ENCODE measurements around the gene CDT1.

The CDT1 gene

GRCh38 chr16:88848557-88848956 is 45.0 kb downstream of the CDT1 start:
- Histone ChIP-seq H3K4me2 (ENCODE audit: low read length) (no peak overlapping the region), H3K9ac (no peak overlapping the region), H3K4me3 (ENCODE audit: low read depth, low read length) (no peak overlapping the region), H3K9me3 (ENCODE audit: control insufficient read depth, low read length) (no peaks in the 10 kb centered on the region), H3K27me3 (ENCODE audit: control insufficient read depth, insufficient read depth, low read length) (no peaks in the 10 kb centered on the region), H3K79me2 (peaks cover 4% of the 10 kb centered on the region), H3K4me1 (no peaks in the 10 kb centered on the region), H2AFZ (no peak overlapping the region), H3K27ac (no peak overlapping the region), H3K36me3 (ENCODE audit: control insufficient read depth, insufficient read depth, low read length) (no peaks in the 10 kb centered on the region)
- TF ChIP-seq CTCF (IDR thresholded peaks at IDR 0.05), result no peak

- no peak overlapping the region for H3K4me2 ChIP-seq (ENCODE audit: low read length)
- H3K4me3 ChIP-seq (ENCODE audit: low read depth, low read length), result no peak overlapping the region
- H3K27ac ChIP-seq, result no peak overlapping the region
- H3K9ac ChIP-seq, result no peak overlapping the region
- H3K36me3 ChIP-seq (ENCODE audit: control insufficient read depth, insufficient read depth, low read length), result no peaks in the 10 kb centered on the region
- H3K79me2 ChIP-seq, result peaks cover 6% of the 10 kb centered on the region
- H3K9me3 ChIP-seq (ENCODE audit: control insufficient read depth, low read length), result no peaks in the 10 kb centered on the region
- no peaks in the 10 kb centered on the region for H3K27me3 ChIP-seq (ENCODE audit: control insufficient read depth, insufficient read depth, low read length)
- H3K4me1 ChIP-seq, result no peaks in the 10 kb centered on the region
- TF ChIP-seq CTCF (IDR thresholded peaks at IDR 0.05), result no peak
- H2AFZ ChIP-seq, result no peak overlapping the region
Observed at GRCh38 chr16:88850531-88851199, 47.1 kb downstream of the CDT1 start.

- no peaks in the 10 kb centered on the region for H3K27me3 ChIP-seq (ENCODE audit: control insufficient read depth, insufficient read depth, low read length)
- TF ChIP-seq CTCF (IDR thresholded peaks at IDR 0.05), result no peak
- no peak overlapping the region for H3K4me3 ChIP-seq (ENCODE audit: low read depth, low read length)
- H3K36me3 ChIP-seq (ENCODE audit: control insufficient read depth, insufficient read depth, low read length), result no peaks in the 10 kb centered on the region
- H3K9ac ChIP-seq, result no peak overlapping the region
- H2AFZ ChIP-seq, result no peak overlapping the region
- H3K79me2 ChIP-seq, result peaks cover 8% of the 10 kb centered on the region
- no peak overlapping the region for H3K27ac ChIP-seq
- H3K9me3 ChIP-seq (ENCODE audit: control insufficient read depth, low read length), result no peaks in the 10 kb centered on the region
- H3K4me1 ChIP-seq, result no peaks in the 10 kb centered on the region
- no peak overlapping the region for H3K4me2 ChIP-seq (ENCODE audit: low read length)
Observed at GRCh38 chr16:88851616-88852015, 48.0 kb downstream of the CDT1 start.

GRCh38 chr16:88853325-88853941 is 49.8 kb downstream of the CDT1 start:
- Histone ChIP-seq H3K4me3 (ENCODE audit: low read depth, low read length) (no peak overlapping the region), H3K27me3 (ENCODE audit: control insufficient read depth, insufficient read depth, low read length) (no peaks in the 10 kb centered on the region), H3K9me3 (ENCODE audit: control insufficient read depth, low read length) (no peaks in the 10 kb centered on the region), H3K27ac (no peak overlapping the region), H3K36me3 (ENCODE audit: control insufficient read depth, insufficient read depth, low read length) (no peaks in the 10 kb centered on the region), H3K79me2 (peaks cover 11% of the 10 kb centered on the region), H3K4me2 (ENCODE audit: low read length) (no peak overlapping the region), H3K9ac (no peak overlapping the region), H2AFZ (no peak overlapping the region), H3K4me1 (peaks cover 8% of the 10 kb centered on the region)
- no peak for TF ChIP-seq CTCF (IDR thresholded peaks at IDR 0.05)
